Measurements from ENCODE around the gene SLC19A2.

DNA sequence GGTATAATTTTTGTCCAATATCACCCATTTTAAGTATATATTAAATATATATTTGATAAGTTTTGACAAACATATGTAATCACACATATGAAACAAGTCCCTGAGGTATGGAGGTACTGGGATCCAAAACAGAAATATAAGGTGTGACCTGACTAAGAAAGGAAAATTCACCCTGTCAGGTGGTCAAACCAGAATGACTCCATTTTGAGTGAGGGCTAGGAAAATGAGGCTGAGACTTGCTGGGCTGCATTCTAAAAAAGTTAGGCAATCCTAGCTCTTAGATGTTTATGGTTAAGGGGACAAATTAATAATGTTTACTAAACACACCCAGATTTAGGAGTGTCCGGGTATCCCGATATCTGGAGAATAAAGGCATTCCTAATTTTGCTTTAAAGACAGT lies 11.6 kb upstream of the SLC19A2 start:
- TF ChIP-seq NRF1 (IDR thresholded peaks at IDR 0.05; ENCODE audit: low read depth, low read length) = no peak
- TF ChIP-seq, protein P1, sequence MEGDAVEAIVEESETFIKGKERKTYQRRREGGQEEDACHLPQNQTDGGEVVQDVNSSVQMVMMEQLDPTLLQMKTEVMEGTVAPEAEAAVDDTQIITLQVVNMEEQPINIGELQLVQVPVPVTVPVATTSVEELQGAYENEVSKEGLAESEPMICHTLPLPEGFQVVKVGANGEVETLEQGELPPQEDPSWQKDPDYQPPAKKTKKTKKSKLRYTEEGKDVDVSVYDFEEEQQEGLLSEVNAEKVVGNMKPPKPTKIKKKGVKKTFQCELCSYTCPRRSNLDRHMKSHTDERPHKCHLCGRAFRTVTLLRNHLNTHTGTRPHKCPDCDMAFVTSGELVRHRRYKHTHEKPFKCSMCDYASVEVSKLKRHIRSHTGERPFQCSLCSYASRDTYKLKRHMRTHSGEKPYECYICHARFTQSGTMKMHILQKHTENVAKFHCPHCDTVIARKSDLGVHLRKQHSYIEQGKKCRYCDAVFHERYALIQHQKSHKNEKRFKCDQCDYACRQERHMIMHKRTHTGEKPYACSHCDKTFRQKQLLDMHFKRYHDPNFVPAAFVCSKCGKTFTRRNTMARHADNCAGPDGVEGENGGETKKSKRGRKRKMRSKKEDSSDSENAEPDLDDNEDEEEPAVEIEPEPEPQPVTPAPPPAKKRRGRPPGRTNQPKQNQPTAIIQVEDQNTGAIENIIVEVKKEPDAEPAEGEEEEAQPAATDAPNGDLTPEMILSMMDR (IDR thresholded peaks at IDR 0.05) = no peak
- no peak for TF ChIP-seq YY1 (IDR thresholded peaks at IDR 0.05; ENCODE audit: low read depth)
- no peak for TF ChIP-seq POLR2AphosphoS5 (IDR thresholded peaks at IDR 0.05; ENCODE audit: low read depth, low read length)
- TF ChIP-seq TEAD4 (IDR thresholded peaks at IDR 0.05; ENCODE audit: borderline replicate concordance, insufficient read depth) = no peak

All from SK-N-SH (cell line).